Activated gamma-delta T cell (primary cell): ENCODE measurements around the gene UQCR10.

ENCODE experiments used
- DNase-seq: peaks from one replicate; lab custom pipeline; 2025; lab: John Stamatoyannopoulos, UW
- total RNA-seq, 2 donors: gene quantifications; one replicate each; lab custom pipeline; 2026; lab: John Stamatoyannopoulos, UW

The UQCR10 gene
- 31.1 to 37.5 reads per million in 2 donors for total RNA-seq

GRCh38 chr22:29767171-29768051, at the start of gene UQCR10:
TSS of gene UQCR10 (plus strand) at chr22:29767369. CDS start at chr22:29767399, 30 bp downstream.
- peak; percentile 91 for DNase-seq

GRCh38 chr22:29717789-29718188, 49.4 kb upstream of the UQCR10 start:
- DNase-seq = no peak

GRCh38 chr22:29718949-29719898, 47.9 kb upstream of the UQCR10 start:
- DNase-seq = no peak

GRCh38 chr22:29719899-29720645, 47.1 kb upstream of the UQCR10 start, which contains the start of gene CABP7:
TSS of gene CABP7 (plus strand) at chr22:29720003. CDS start at chr22:29720425, 422 bp downstream.
- no peak for DNase-seq

- no peak for DNase-seq
Observed at GRCh38 chr22:29720811-29721323, 46.3 kb upstream of the UQCR10 start.

GRCh38 chr22:29722151-29722550, 45.0 kb upstream of the UQCR10 start:
- DNase-seq = no peak

GRCh38 chr22:29722587-29722986, 44.6 kb upstream of the UQCR10 start:
- no peak for DNase-seq

- DNase-seq = no peak
Observed at GRCh38 chr22:29723766-29724165, 43.4 kb upstream of the UQCR10 start.

- DNase-seq = no peak
Observed at GRCh38 chr22:29724843-29725242, 42.3 kb upstream of the UQCR10 start.

GRCh38 chr22:29726106-29726505, 41.1 kb upstream of the UQCR10 start:
- DNase-seq = no peak

GRCh38 chr22:29726512-29727130, 40.5 kb upstream of the UQCR10 start:
- DNase-seq = no peak

- no peak for DNase-seq
Observed at GRCh38 chr22:29727131-29727523, 40.0 kb upstream of the UQCR10 start.

- DNase-seq = no peak
Observed at GRCh38 chr22:29729161-29729560, 38.0 kb upstream of the UQCR10 start.

- DNase-seq = no peak
Observed at GRCh38 chr22:29731058-29731850, 35.9 kb upstream of the UQCR10 start.

- DNase-seq = no peak
Observed at GRCh38 chr22:29732883-29733282, 34.3 kb upstream of the UQCR10 start.

GRCh38 chr22:29733362-29734201, 33.6 kb upstream of the UQCR10 start:
- DNase-seq = no peak

- no peak for DNase-seq
Observed at GRCh38 chr22:29734406-29734805, 32.8 kb upstream of the UQCR10 start.

GRCh38 chr22:29734838-29735237, 32.3 kb upstream of the UQCR10 start:
- no peak for DNase-seq

GRCh38 chr22:29735416-29735815, 31.8 kb upstream of the UQCR10 start:
- DNase-seq = no peak
